GM19467 (cell line): Measurements from ENCODE around the gene FDX2.
"Not testable (repeated sequence)": the region's sequence is repeated elsewhere in the genome, so short reads cannot be mapped to it uniquely, and the experiment has no call there.

Experiments
- ATAC-seq: cut with Tn5 transposase; IDR thresholded peaks from one replicate; pipeline ENCODE4 v1.9.1; 2021; ENCODE audit warnings: mild to moderate bottlenecking, moderate library complexity; ENCODE audit not compliant: unreplicated experiment

FDX2 gene

GRCh38 chr19:10284960-10285278, 30.9 kb downstream of the FDX2 start:
- ATAC-seq = no peak

DNA sequence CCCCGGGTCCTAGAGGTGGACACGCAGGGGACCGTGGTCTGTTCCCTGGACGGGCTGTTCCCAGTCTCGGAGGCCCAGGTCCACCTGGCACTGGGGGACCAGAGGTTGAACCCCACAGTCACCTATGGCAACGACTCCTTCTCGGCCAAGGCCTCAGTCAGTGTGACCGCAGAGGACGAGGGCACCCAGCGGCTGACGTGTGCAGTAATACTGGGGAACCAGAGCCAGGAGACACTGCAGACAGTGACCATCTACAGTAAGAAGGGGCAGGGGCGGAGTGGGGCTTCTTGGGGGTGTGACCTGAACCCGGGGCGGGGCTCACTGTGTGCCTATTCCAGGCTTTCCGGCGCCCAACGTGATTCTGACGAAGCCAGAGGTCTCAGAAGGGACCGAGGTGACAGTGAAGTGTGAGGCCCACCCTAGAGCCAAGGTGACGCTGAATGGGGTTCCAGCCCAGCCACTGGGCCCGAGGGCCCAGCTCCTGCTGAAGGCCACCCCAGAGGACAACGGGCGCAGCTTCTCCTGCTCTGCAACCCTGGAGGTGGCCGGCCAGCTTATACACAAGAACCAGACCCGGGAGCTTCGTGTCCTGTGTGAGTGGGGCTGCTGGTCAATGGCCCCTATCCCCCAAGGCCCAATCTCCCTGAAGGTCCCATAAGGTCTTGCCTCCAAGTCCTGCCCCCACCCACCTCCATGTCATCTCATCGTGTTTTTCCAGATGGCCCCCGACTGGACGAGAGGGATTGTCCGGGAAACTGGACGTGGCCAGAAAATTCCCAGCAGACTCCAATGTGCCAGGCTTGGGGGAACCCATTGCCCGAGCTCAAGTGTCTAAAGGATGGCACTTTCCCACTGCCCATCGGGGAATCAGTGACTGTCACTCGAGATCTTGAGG, 31.5 kb downstream of the FDX2 start:
- ATAC-seq = no peak

GRCh38 chr19:10283301-10284064, 32.3 kb downstream of the FDX2 start:
- no peak for ATAC-seq

- ATAC-seq = not testable (repeated sequence)
Measured at GRCh38 chr19:10282043-10282442, 33.8 kb downstream of the FDX2 start.

DNA sequence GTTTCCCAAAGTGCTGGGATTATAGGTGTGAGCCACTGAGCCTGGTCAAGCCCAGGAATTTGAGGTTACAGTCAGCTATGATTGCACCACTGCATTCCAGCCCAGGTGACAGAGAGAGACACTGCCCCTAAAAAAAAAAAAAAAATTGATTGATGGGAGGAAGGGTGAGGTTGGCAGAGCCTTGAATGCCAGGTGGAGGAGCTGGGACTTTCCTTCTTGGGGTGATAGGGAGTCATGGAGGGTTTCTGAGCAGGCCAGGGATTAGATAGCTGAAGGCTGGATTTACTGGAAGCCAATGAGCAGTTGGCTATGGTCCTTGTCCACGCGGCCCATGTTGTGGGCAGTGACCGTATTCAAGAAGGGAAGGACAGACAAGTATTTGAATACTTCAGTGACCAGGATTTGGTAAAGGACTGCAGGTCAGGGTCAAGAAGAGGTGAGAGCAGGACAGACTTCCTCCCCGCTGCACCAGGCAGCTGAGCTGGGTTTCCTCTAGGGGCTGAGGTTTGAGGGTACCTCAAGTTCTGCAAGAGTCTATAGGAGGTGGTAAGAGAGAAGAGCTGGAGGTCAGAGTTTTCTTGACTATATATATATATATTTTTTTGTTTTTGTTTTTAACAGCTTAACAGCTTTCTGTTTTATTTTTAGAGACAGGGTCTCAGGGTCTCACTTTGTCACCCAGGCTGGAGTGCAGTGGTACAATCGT, 35.9 kb downstream of the FDX2 start:
- ATAC-seq = no peak

DNA sequence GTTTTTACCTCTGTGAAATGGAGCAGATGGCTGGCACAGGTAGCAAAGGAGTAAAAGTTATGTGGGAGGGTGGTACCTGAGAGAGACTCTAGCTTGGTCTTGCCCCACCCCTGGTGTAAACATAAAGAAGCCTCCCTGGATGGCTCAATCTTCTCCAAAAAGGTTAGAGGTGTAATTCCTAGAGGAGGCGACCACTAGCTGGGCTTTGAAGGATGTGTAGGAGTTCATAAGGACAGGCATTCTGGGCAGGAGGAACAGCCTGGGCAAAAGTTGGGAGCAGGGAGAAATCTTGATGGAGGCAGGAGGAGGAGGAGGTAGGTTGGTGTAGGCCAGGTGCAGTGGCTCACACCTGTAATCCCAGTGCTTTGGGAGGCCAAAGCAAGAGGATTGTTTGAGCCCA, 36.9 kb downstream of the FDX2 start:
- ATAC-seq = no peak

GRCh38 chr19:10277795-10278589, 37.8 kb downstream of the FDX2 start:
- ATAC-seq = no peak

DNA sequence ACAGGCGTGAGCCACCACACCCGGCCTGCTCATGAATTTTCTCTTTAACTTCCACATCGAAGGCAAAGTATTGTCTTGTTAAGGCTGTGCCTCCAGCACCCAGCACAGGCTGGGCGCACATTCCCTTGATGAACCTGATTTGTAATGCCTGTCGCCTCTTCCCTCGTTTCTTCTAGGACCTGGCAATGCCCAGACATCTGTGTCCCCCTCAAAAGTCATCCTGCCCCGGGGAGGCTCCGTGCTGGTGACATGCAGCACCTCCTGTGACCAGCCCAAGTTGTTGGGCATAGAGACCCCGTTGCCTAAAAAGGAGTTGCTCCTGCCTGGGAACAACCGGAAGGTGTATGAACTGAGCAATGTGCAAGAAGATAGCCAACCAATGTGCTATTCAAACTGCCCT, 41.2 kb downstream of the FDX2 start:
- ATAC-seq = no peak

GRCh38 chr19:10271543-10272086, 44.2 kb downstream of the FDX2 start:
- ATAC-seq = no peak

DNA sequence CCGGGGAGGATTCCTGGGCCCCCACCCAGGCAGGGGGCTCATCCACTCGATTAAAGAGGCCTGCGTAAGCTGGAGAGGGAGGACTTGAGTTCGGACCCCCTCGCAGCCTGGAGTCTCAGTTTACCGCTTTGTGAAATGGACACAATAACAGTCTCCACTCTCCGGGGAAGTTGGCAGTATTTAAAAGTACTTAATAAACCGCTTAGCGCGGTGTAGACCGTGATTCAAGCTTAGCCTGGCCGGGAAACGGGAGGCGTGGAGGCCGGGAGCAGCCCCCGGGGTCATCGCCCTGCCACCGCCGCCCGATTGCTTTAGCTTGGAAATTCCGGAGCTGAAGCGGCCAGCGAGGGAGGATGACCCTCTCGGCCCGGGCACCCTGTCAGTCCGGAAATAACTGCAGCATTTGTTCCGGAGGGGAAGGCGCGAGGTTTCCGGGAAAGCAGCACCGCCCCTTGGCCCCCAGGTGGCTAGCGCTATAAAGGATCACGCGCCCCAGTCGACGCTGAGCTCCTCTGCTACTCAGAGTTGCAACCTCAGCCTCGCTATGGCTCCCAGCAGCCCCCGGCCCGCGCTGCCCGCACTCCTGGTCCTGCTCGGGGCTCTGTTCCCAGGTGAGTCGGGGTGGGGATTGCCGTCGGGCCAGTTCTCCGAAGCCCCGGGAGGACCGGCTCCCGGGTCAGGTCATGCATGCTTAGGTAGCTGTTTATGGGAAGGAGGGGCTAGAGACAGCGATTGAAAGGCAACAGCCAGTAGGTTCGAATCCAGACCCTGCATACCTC, 45.0 kb downstream of the FDX2 start, which contains the start of gene ICAM1:
TSS of gene ICAM1 (plus strand) at position 505 of the 779 bp plus-strand sequence. CDS start at position 545, 40 bp downstream.
- peak; percentile 46 for ATAC-seq

DNA sequence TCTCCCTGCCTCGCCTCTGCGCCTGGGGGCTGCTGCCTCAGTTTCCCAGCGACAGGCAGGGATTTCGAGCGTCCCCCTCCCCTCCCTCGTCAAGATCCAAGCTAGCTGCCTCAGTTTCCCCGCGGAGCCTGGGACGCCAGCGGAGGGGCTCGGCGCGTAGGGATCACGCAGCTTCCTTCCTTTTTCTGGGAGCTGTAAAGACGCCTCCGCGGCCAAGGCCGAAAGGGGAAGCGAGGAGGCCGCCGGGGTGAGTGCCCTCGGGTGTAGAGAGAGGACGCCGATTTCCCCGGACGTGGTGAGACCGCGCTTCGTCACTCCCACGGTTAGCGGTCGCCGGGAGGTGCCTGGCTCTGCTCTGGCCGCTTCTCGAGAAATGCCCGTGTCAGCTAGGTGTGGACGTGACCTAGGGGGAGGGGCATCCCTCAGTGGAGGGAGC, 45.6 kb downstream of the FDX2 start:
- ATAC-seq = peak; percentile 27

GRCh38 chr19:10269333-10270179, 46.3 kb downstream of the FDX2 start:
- ATAC-seq = peak; percentile 37

GRCh38 chr19:10268071-10268470, 47.7 kb downstream of the FDX2 start:
- no peak for ATAC-seq

DNA sequence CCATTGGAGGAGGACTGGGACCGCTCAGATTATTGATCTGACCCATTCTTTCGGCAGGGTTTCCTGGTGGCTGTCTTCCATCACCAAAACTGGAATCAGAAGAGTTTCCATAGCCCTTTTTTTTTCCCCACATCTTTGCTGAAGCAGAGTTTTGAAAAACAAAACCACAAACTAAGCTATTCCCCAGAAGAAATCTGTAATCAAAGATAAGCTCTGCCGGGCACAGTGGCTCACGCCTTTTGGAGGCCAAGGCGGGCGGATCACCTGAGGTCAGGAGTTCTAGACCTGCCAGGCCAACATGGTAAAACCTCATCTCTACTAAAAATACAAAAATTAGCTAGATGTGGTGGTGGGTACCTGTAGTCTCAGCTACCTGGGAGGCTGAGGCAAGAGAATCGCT, 49.1 kb downstream of the FDX2 start:
- no peak for ATAC-seq

GRCh38 chr19:10262771-10263170, 53.0 kb downstream of the FDX2 start:
- no peak for ATAC-seq

- ATAC-seq = no peak
Measured at GRCh38 chr19:10260141-10260584, 55.7 kb downstream of the FDX2 start.
